ENCODE data around the gene SSRP1. TPM values are rescaled to one million over a fixed set of nuclear protein-coding genes. Genes with fewer than 3 reads are reported as not detected.

SSRP1 gene
- polyA plus RNA-seq, 1 experiment, result 113 TPM

- peak overlapping the region; percentile 83 for H3K4me3 ChIP-seq (ENCODE audit: low read depth, low read length)
- POLR2A ChIA-PET, result interaction anchor here (2.4 to 2.5 kb wide), 2 partner anchors 9 to 14 kb away, joined by 14 to 20 read pairs; partner anchors contain the start of gene SSRP1
- H3K9me3 ChIP-seq (ENCODE audit: control insufficient read depth, insufficient read depth, low read length), result no peaks in the 10 kb centered on the region; the same call in 1 of the 2 replicates
- no peak for DNase-seq (ENCODE audit: low read depth, low spot score)
- peak overlapping the region; percentile 99 for H3K27ac ChIP-seq (ENCODE audit: low read depth, low read length)
- CTCF ChIA-PET, result interaction anchor here (0.8 to 1.7 kb wide), 6 partner anchors 10 to 314 kb away, joined by 3 to 8 read pairs (median 3); partner anchors contain the start of genes SSRP1 and UBE2L6
- no peaks in the 10 kb centered on the region for H3K27me3 ChIP-seq (ENCODE audit: control insufficient read depth, insufficient read depth, low read length)
- TF ChIP-seq CTCF (IDR thresholded peaks at IDR 0.05; ENCODE audit: low read depth, low read length), result no peak
Measured at GRCh38 chr11:57325735-57326048, 10.0 kb downstream of the SSRP1 start.

GRCh38 chr11:57324886-57325734 lies 10.6 kb downstream of the SSRP1 start, which contains the start of gene TNKS1BP1:
TSS of gene TNKS1BP1 (minus strand) at chr11:57324952. CDS start at chr11:57321885, 3,067 bp downstream.
- TF ChIP-seq CTCF (IDR thresholded peaks at IDR 0.05; ENCODE audit: low read depth, low read length), result no peak
- DNase-seq (ENCODE audit: low read depth, low spot score), result peak; percentile 94
- POLR2A ChIA-PET, result interaction anchor here (0.6 to 2.5 kb wide), 3 partner anchors 10 to 103 kb away, joined by 3 to 20 read pairs (median 14); partner anchors contain the start of gene SSRP1
- Histone ChIP-seq H3K9me3 (ENCODE audit: control insufficient read depth, insufficient read depth, low read length) (no peaks in the 10 kb centered on the region; the same call in 1 of the 2 replicates), H3K27me3 (ENCODE audit: control insufficient read depth, insufficient read depth, low read length) (no peaks in the 10 kb centered on the region), H3K27ac (ENCODE audit: low read depth, low read length) (peak within 1 kb of the TSS; percentile 99), H3K4me3 (ENCODE audit: low read depth, low read length) (peak within 1 kb of the TSS; percentile 83)
- CTCF ChIA-PET, result interaction anchor here (0.8 to 1.7 kb wide), 8 partner anchors 11 to 484 kb away, joined by 3 to 8 read pairs (median 4); partner anchors contain the start of genes SSRP1 and UBE2L6

- Histone ChIP-seq H3K4me3 (ENCODE audit: low read depth, low read length) (peak overlapping the region; percentile 83), H3K9me3 (ENCODE audit: control insufficient read depth, insufficient read depth, low read length) (no peaks in the 10 kb centered on the region; the same call in 1 of the 2 replicates), H3K27ac (ENCODE audit: low read depth, low read length) (peak overlapping the region; percentile 77), H3K27me3 (ENCODE audit: control insufficient read depth, insufficient read depth, low read length) (no peaks in the 10 kb centered on the region)
- no peak for DNase-seq (ENCODE audit: low read depth, low spot score)
- POLR2A ChIA-PET, result interaction anchor here (2.4 to 2.5 kb wide), 2 partner anchors 11 to 12 kb away, joined by 14 to 20 read pairs; partner anchors contain the start of gene SSRP1
- CTCF ChIA-PET, result interaction anchor here (1.5 to 1.6 kb wide), 3 partner anchors 12 to 483 kb away, joined by 4 to 5 read pairs (median 5); partner anchors contain the start of gene SSRP1
- TF ChIP-seq CTCF (IDR thresholded peaks at IDR 0.05; ENCODE audit: low read depth, low read length), result no peak
Measured at GRCh38 chr11:57324154-57324885, 11.4 kb downstream of the SSRP1 start.

GRCh38 chr11:57323855-57324153 lies 11.9 kb downstream of the SSRP1 start:
- no peaks in the 10 kb centered on the region; the same call in 1 of the 2 replicates for H3K9me3 ChIP-seq (ENCODE audit: control insufficient read depth, insufficient read depth, low read length)
- peak overlapping the region; percentile 77 for H3K27ac ChIP-seq (ENCODE audit: low read depth, low read length)
- H3K4me3 ChIP-seq (ENCODE audit: low read depth, low read length), result peak overlapping the region; percentile 83
- CTCF ChIA-PET, result interaction anchor here (1.6 kb wide), 2 partner anchors 22 to 483 kb away, joined by 4 to 5 read pairs; no protein-coding TSS in a partner anchor
- POLR2A ChIA-PET, result interaction anchor here (2.4 kb wide), 1 partner anchor 12 kb away, joined by 20 read pairs; no protein-coding TSS in a partner anchor
- no peak for DNase-seq (ENCODE audit: low read depth, low spot score)
- no peaks in the 10 kb centered on the region for H3K27me3 ChIP-seq (ENCODE audit: control insufficient read depth, insufficient read depth, low read length)
- no peak for TF ChIP-seq CTCF (IDR thresholded peaks at IDR 0.05; ENCODE audit: low read depth, low read length)
